ENCODE results near the gene AFF2.

The AFF2 gene

GRCh38 chrX:148632444-148632843 is 132.0 kb downstream of the AFF2 start:
- ATAC-seq = no peak
- TF ChIP-seq TOX (CRISPR knock-in tag; IDR thresholded peaks at IDR 0.05; ENCODE audit: borderline replicate concordance) = no peak
- no peak for TF ChIP-seq ESRRG (CRISPR knock-in tag; IDR thresholded peaks at IDR 0.05)
- TF ChIP-seq PATZ1 (CRISPR knock-in tag; IDR thresholded peaks at IDR 0.05; ENCODE audit: borderline replicate concordance) = no peak
- no peak for TF ChIP-seq BACH2 (CRISPR knock-in tag; IDR thresholded peaks at IDR 0.05; ENCODE audit: borderline replicate concordance)
- no peak for TF ChIP-seq ZNF70 (CRISPR knock-in tag; IDR thresholded peaks at IDR 0.05)
- TF ChIP-seq, protein P1, sequence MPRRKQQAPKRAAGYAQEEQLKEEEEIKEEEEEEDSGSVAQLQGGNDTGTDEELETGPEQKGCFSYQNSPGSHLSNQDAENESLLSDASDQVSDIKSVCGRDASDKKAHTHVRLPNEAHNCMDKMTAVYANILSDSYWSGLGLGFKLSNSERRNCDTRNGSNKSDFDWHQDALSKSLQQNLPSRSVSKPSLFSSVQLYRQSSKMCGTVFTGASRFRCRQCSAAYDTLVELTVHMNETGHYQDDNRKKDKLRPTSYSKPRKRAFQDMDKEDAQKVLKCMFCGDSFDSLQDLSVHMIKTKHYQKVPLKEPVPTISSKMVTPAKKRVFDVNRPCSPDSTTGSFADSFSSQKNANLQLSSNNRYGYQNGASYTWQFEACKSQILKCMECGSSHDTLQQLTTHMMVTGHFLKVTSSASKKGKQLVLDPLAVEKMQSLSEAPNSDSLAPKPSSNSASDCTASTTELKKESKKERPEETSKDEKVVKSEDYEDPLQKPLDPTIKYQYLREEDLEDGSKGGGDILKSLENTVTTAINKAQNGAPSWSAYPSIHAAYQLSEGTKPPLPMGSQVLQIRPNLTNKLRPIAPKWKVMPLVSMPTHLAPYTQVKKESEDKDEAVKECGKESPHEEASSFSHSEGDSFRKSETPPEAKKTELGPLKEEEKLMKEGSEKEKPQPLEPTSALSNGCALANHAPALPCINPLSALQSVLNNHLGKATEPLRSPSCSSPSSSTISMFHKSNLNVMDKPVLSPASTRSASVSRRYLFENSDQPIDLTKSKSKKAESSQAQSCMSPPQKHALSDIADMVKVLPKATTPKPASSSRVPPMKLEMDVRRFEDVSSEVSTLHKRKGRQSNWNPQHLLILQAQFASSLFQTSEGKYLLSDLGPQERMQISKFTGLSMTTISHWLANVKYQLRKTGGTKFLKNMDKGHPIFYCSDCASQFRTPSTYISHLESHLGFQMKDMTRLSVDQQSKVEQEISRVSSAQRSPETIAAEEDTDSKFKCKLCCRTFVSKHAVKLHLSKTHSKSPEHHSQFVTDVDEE (CRISPR knock-in tag; IDR thresholded peaks at IDR 0.05) = no peak
- no peak for TF ChIP-seq CSDC2 (CRISPR knock-in tag; IDR thresholded peaks at IDR 0.05)
- no peak for TF ChIP-seq GLIS3 (CRISPR knock-in tag; IDR thresholded peaks at IDR 0.05)
- no peak for TF ChIP-seq TCF4 (CRISPR knock-in tag; IDR thresholded peaks at IDR 0.05; ENCODE audit: borderline replicate concordance)
- TF ChIP-seq ISL1 (CRISPR knock-in tag; IDR thresholded peaks at IDR 0.05) = no peak
- no peak for TF ChIP-seq ZC3H10 (CRISPR knock-in tag; IDR thresholded peaks at IDR 0.05)
- TF ChIP-seq ARNTL (CRISPR knock-in tag; IDR thresholded peaks at IDR 0.05; ENCODE audit: borderline replicate concordance, low read depth) = no peak
- TF ChIP-seq OSR1 (CRISPR knock-in tag; IDR thresholded peaks at IDR 0.05) = no peak
- no peak for TF ChIP-seq SNAI2 (CRISPR knock-in tag; IDR thresholded peaks at IDR 0.05)
- TF ChIP-seq, protein P2, sequence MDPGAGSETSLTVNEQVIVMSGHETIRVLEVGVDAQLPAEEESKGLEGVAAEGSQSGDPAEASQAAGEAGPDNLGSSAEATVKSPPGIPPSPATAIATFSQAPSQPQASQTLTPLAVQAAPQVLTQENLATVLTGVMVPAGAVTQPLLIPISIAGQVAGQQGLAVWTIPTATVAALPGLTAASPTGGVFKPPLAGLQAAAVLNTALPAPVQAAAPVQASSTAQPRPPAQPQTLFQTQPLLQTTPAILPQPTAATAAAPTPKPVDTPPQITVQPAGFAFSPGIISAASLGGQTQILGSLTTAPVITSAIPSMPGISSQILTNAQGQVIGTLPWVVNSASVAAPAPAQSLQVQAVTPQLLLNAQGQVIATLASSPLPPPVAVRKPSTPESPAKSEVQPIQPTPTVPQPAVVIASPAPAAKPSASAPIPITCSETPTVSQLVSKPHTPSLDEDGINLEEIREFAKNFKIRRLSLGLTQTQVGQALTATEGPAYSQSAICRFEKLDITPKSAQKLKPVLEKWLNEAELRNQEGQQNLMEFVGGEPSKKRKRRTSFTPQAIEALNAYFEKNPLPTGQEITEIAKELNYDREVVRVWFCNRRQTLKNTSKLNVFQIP (CRISPR knock-in tag; IDR thresholded peaks at IDR 0.05; ENCODE audit: borderline replicate concordance, low read depth) = no peak
- TF ChIP-seq ZNF8 (CRISPR knock-in tag; IDR thresholded peaks at IDR 0.05) = no peak
- TF ChIP-seq CREB5 (CRISPR knock-in tag; IDR thresholded peaks at IDR 0.05; ENCODE audit: low read depth) = no peak
- TF ChIP-seq PPARA (CRISPR knock-in tag; IDR thresholded peaks at IDR 0.05; ENCODE audit: borderline replicate concordance) = no peak
- no peak for TF ChIP-seq RARB (CRISPR knock-in tag; IDR thresholded peaks at IDR 0.05)

GRCh38 chrX:148633218-148633908 is 132.9 kb downstream of the AFF2 start:
- ATAC-seq = no peak
- TF ChIP-seq, protein P2 (CRISPR knock-in tag; IDR thresholded peaks at IDR 0.05; ENCODE audit: borderline replicate concordance, low read depth) = no peak
- no peak for TF ChIP-seq ZC3H10 (CRISPR knock-in tag; IDR thresholded peaks at IDR 0.05)
- TF ChIP-seq ARNTL (CRISPR knock-in tag; IDR thresholded peaks at IDR 0.05; ENCODE audit: borderline replicate concordance, low read depth) = no peak
- no peak for TF ChIP-seq ESRRG (CRISPR knock-in tag; IDR thresholded peaks at IDR 0.05)
- TF ChIP-seq ISL1 (CRISPR knock-in tag; IDR thresholded peaks at IDR 0.05) = no peak
- no peak for TF ChIP-seq ZNF70 (CRISPR knock-in tag; IDR thresholded peaks at IDR 0.05)
- no peak for TF ChIP-seq ZNF8 (CRISPR knock-in tag; IDR thresholded peaks at IDR 0.05)
- no peak for TF ChIP-seq ZFP30 (CRISPR knock-in tag; IDR thresholded peaks at IDR 0.05)
- TF ChIP-seq GLIS3 (CRISPR knock-in tag; IDR thresholded peaks at IDR 0.05) = no peak
- TF ChIP-seq CREB5 (CRISPR knock-in tag; IDR thresholded peaks at IDR 0.05; ENCODE audit: low read depth) = no peak
- no peak for TF ChIP-seq TOX (CRISPR knock-in tag; IDR thresholded peaks at IDR 0.05; ENCODE audit: borderline replicate concordance)
- no peak for TF ChIP-seq OSR1 (CRISPR knock-in tag; IDR thresholded peaks at IDR 0.05)
- TF ChIP-seq PPARA (CRISPR knock-in tag; IDR thresholded peaks at IDR 0.05; ENCODE audit: borderline replicate concordance) = no peak
- no peak for TF ChIP-seq SNAI2 (CRISPR knock-in tag; IDR thresholded peaks at IDR 0.05)
- no peak for TF ChIP-seq RARB (CRISPR knock-in tag; IDR thresholded peaks at IDR 0.05)
- no peak for TF ChIP-seq TCF4 (CRISPR knock-in tag; IDR thresholded peaks at IDR 0.05; ENCODE audit: borderline replicate concordance)
- no peak for TF ChIP-seq BACH2 (CRISPR knock-in tag; IDR thresholded peaks at IDR 0.05; ENCODE audit: borderline replicate concordance)
- no peak for TF ChIP-seq ZNF565 (CRISPR knock-in tag; conservative IDR thresholded peaks at IDR 0.05; ENCODE audit: low read depth)
- no peak for TF ChIP-seq PATZ1 (CRISPR knock-in tag; IDR thresholded peaks at IDR 0.05; ENCODE audit: borderline replicate concordance)
